Mammary epithelial cell (primary cell): Measurements from ENCODE around the gene PTPRJ.

ENCODE experiments used
- CTCF ChIP-seq, 2 donors: IDR thresholded peaks in 1 of 2; conservative IDR thresholded peaks in 1 of 2; 2 replicates each; pipeline ENCODE4 v1.5.1; 2011 to 2012; ENCODE audit warnings: inconsistent platforms in 2 of 2, low read length in 2 of 2, mild to moderate bottlenecking in 2 of 2, control low read depth in 1 of 2, low read depth in 1 of 2; ENCODE audit not compliant: insufficient read depth in 1 of 2; ENCODE audit errors: extremely low read depth in 1 of 2
- EZH2 ChIP-seq: IDR thresholded peaks from 2 replicates; pipeline ENCODE4 v1.6.1; 2012; ENCODE audit warnings: low read length, inconsistent platforms, borderline replicate concordance

- TF ChIP-seq CTCF (conservative IDR thresholded peaks at IDR 0.05 in 1 of 2, IDR thresholded peaks at IDR 0.05 in 1 of 2; ENCODE audit: extremely low read depth in 1 of 2, insufficient read depth in 1 of 2, low read depth in 1 of 2, low read length in 2 of 2): no peak
- TF ChIP-seq EZH2: no peak
Observed at GRCh38 chr11:47940904-47941649, 39.3 kb upstream of the PTPRJ start.
